HG03175 (cell line): ENCODE measurements around the gene SFXN4.
"Not testable (repeated sequence)": the region's sequence is repeated elsewhere in the genome, so short reads cannot be mapped to it uniquely, and the experiment has no call there.

Source experiments
- ATAC-seq: cut with Tn5 transposase; IDR thresholded peaks from one replicate; pipeline ENCODE4 v1.9.1; 2021; ENCODE audit warnings: mild to moderate bottlenecking, moderate library complexity; ENCODE audit not compliant: unreplicated experiment

SFXN4 gene

DNA sequence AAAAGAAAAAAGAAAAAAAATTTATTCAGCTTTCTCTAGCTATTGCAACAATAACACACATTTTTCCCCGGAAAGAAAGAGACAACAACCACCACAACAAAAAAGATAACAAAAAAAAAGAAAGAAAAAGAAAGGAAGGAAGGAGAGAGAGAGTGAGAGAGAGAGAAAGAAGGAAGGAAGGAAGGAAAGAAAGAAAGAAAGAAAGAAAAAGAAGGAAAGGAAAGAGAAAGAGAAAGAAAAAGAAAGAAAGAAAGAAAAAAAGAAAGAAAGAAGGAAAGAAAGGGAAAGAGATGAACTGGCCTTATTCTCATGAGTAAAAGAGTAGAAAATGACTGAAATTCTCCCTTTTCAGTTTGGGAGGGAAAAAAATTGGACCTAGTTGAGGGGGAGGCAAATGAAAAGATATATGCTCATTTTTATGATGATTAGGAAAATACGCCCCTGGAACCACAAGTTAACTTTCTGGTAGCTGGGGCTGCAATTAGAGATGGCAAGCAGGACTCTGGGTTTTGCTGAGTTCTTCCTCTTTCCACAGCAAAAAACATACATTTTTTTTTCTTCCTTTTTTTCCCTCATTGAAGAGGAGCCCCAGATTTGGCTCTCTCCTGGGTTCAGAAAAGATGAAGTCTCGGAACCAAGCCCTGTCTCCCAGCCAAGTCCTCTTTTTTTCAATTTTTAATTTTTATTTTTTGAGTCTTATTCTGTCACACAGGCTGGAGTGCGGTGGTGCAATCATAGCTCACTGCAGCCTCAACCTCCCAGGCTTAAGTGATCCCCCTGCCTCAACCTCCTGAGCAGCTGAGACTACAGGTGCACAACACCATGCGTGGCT lies 25.7 kb upstream of the SFXN4 start:
- ATAC-seq = no peak

DNA sequence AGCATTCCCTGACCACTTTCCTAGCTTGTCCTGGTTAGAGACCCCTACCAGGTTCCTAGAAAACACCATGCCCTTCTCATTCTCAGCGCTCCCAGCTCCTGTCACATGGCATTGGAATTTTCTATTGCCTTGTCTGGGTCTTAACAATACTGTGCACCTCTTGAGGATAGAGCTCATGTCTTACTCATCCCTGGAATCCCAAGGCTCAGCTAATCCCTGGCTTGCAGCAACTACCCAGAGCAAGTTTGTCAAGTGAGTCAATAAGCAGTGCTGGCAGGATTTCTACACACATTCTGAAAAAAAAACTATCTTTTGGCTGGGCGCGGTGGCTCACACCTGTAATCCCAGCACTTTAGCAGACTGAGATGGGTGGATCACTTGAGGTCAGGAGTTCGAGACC lies 24.8 kb upstream of the SFXN4 start:
- ATAC-seq = no peak

DNA sequence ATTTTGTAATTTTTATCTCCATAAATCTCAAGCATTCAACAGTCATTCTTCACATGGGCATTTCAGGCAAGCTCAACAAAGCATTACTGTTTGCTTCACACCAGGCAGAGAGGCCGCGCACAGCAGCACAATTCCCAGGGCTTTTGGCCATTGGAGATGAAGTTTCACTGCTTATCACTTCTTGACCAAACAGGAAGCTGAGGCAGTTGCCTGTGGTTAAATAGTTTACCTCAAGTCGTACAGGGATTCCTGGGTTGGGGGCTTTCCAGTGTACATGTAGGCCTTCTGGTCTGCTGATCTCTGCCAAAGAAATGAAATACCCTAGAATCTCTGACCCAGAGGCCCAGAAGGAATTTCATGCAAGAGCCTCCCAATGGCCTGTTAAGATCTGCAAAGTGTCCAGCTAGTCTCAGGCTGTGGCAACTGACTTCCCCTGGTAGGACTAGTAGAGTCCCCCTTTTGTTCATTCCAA lies 24.3 kb upstream of the SFXN4 start:
- no peak for ATAC-seq

DNA sequence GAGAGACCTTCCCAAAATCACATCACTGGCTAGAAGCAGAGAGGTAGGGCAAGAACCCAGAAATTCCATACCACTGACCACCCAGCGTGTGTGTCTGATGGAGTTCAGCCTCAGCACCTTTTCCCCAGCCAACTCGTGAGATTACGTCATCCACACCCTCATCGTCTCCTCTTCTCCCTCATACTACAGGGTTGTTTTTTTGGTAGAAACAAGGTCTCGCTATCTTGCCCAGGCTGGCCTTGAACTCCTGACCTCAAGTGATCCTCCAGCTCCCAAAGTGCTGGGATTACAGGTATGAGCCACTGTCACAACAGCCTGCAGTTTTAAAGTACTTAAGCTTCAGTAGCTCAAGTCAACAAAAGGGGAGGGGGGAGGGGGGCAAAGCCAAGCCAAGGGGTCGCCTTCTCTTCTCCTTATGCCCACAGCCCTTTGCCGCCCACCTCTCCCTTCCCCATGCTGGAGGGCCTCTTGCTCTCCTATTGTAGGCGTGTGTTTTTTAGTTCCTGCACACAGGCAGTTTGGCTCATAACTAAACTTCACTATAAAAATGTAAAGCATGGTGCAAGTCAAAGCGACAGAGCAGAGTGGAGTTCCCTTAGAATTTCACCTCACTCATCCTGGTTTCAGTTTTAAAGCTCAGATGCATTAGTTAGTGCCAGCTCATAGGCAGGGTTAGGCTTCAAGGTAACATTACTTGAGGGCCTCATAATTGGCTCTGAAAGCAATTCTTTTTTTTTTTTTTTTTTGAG lies 18.3 kb upstream of the SFXN4 start:
- ATAC-seq = no peak

DNA sequence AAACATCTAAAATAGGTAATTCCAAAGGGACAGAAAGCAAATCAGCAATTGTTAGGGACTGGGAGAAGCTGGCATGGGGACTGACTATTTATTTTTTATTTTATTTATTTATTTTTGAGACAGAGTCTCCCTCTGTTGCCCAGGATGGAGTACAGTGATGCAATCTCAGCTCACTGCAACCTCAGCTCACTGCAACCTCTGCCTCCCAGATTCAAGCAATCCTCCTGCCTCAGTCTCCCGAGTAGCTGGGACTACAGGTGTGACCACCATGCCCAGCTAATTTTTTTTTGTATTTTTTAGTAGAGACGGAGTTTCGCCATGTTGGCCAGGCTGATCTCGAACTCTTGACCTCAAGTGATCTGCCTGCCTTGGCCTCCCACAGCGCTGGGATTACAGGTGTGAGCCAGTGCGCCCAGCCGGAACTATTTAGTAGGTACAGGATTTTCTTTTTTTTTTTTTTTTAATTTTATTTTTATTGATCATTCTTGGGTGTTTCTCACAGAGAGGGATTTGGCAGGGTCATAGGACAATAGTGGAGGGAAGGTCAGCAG lies 15.4 kb upstream of the SFXN4 start:
- ATAC-seq = not testable (repeated sequence)

DNA sequence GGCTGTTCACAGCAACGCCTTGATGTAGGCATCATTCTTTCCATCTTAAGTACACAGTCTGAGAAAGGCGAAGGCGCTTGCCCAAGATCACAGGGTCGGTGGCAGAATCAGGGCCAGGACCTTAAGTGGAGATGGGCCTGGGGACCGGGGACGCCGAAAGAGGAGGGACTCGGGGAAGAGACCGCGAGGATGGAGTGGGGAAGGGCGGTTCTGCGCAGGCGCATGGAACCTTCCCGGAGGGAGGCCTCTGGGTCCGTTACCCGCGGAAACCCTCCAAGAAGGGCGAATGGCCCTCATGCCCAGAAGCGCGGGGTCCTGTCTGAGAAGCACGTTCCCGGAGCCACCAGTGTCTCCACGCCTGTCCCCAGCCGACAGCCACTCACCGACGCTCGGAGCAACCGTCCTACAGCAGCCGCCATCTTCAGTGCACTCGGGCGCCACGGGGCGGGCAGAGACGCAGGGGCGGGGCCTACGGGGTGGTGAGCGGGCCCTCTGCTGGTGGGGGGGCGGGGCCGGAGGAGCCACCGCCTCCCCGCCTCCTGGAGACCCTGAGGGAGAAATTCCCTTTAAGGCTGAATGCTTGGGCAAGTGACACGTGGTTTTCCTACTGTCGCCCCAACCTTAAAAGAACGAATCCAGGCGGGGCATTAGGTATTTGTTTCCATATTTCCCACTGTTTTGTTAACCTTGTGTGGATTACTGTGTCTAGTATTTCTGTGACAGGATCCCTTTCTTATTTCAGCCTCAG lies 13.0 kb upstream of the SFXN4 start, which contains the start of gene PRDX3:
Gene PRDX3 (minus strand): TSS at position 441 of the 748 bp plus-strand sequence. CDS start 22 bp downstream, at position 419.
- ATAC-seq = peak; percentile 89

DNA sequence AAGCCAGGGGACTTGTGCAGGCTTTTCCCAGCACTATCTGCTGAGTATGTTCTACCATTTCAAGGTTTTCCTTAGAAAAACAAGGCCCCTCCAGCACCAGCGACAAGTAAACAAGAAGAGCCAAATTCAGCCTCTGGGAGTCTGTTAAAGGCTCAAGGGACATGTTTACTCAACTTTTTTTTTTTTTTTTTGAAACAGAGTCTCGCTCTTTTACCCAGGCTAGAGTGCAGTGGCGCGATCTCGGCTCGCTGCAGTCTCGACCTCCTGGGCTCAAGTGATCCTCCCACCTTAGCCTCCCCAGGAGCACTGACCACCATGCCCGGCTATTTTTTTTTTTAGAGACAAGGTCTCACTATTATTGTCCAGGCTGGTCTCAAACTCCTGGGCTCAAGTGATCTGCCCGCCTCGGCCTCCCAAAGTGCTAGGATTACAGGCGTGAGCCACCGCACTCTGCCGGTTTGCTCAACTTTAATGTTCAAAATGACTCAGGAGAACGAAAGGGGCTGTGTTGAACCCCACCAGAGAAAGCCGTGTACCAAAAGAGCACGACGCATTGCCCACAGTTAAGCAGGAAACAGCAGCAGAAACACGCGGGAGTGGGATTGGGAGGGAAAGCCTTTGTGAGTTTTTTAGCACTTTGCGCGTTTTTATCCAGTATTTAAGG lies 12.3 kb upstream of the SFXN4 start:
- peak; percentile 25 for ATAC-seq

DNA sequence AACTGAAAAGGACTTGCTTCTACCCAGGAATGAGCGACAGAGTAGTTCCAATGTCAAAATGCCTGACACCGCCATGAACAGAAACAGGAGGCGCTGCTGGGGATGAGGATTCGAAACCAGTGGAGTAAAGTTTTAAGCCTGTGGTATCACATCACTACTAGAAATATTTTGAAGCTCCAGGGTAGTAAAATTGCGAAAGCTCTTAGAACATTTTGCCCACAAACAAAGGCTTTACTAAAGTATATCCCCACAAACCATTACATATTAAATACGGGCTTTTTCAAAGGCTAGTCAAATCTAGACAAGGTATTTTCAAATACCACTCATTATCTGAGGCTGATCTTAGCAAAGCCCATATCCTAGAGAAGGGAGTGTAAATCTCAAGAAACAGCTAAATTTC lies 10.7 kb upstream of the SFXN4 start:
- no peak for ATAC-seq

DNA sequence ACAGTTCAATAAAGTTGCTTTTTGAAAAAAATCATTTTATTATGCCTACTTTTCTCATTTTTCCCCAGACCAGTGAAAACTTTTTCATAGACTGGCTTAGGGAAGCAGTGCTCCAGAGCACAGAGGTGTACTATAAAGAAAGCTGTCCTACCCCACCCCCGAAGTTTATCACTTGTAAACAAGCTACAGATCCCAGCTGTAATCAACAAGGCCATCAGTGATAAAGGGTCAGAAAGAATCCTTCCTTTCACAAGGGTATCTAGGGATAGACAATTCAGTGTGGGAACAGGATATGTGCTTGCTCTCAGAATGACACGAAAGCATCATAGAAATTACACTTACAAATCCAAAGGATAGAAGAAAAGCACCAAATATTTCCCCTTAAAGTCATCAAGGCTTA lies 8.6 kb upstream of the SFXN4 start:
- no peak for ATAC-seq

DNA sequence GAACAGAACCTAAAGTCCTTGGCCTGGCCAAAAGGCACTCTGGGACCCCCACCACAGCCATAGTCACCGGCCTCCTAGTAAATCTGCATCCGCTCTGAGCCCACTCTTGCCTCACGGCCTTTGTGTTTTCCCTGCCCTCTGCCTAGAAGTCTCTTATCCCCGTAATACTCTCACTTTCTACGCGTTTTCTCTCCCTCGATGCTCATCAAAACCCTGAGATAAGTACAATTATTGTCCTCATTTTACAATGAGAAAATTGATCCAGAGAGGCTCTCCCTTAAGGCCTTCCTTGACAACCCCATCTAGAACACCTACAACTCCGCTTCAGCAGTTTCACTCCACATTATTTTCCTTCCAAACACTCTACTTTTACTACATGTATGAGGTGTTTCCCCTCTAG lies 1.5 kb upstream of the SFXN4 start:
- no peak for ATAC-seq

DNA sequence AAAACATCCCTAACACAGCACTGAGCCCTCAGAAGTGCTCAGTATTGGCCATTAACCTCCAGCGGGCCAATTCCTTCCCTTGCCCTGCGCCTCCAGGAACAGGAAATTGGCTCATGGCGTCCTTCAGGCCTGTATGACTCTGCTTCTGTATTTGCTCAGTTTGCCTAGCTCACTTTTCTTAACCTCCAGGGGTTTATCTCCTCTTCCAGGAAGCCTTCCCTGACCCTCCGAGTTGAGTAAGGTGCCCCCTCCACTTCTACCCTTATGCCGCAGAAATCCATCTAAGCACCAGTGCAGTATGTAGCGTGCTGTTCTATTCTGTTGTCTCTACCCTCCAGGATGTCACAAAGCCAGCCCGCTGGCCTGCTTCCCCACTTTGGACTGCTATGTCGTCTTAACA lies 1.1 kb upstream of the SFXN4 start:
- ATAC-seq = no peak

DNA sequence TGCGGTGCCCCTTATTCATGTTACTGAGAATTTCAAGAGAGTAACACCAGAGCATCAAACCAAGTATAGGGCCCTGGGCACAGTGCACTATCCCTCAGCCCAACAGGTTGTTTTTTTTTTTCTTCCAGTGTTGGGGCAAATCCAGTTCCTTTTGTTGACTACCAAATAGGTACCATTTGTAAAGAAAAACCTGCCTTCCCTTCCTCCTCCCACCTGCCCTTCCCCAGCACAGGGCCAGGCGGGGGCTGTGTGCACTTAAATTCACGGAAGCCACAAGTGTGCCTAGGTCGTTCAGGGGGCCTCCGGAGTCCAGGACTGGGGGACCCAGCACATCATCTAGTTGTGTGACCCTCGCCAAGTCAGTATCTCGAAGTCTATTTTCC lies 595 bp upstream of the SFXN4 start:
- peak; percentile 4 for ATAC-seq

DNA sequence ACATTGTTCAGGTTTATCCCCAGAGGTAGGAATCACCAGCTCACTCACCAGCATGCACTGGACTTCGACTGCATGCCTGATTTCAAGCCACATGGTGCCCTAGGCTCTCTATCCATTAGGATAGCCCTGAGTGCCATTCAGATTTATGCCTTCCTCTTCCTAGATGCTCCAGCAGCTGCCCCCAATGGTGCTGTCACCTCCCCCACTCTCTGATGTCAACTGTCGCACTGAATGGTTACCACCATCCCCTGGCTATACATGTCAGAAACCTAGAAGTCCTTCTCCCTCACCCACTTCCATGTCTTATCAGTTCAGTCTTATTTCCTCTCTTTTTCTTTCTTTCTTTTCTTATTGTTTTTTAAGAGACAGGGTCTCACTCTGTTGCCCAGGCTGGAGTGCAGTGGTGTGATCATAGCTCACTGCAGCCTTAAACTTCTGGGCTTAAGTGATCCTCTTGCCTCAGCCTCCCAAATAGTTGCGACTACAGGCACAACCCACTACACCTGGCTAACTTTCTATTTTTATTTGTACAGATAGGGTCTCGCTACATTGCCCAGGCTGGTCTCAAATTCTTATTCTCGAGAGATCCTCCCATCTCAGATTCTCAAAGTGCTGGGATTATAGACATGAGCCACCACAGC lies 2.9 kb downstream of the SFXN4 start:
- ATAC-seq = no peak

DNA sequence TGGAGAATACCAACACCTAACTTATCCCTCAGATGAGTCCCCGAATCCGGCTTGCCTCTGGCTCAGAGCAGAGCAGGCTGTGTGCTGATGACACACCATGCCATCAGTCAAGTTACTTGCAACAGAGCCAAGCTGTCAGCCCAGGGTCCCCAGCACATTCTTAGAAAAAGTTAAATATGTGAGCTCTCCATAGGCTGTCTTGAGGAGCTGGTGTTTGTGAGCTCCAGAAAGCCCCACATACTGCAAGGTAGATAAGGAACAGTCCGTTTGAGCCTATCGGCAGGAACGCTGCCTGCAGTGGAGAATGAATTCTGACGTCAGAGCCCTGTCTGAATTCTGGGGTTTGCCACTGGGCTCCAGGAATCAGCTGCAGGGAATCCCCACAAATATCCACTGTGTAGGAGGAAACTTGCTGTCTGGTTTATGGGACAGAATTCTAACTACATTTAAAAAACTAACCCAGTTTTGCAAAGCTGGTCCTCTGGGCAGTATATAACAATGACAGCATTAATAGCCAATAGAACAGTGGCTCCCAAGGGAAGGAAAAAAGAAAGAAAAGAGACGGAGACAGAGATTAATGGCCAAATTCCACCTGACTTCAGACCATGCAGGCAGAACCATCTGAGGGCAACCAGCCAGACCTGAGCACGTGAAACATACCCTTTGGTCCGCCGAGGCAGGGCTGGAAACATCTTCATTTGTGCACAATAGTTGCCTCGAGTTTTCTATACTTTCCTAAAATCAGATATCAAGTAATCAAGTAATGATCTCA lies 3.6 kb downstream of the SFXN4 start:
- no peak for ATAC-seq

DNA sequence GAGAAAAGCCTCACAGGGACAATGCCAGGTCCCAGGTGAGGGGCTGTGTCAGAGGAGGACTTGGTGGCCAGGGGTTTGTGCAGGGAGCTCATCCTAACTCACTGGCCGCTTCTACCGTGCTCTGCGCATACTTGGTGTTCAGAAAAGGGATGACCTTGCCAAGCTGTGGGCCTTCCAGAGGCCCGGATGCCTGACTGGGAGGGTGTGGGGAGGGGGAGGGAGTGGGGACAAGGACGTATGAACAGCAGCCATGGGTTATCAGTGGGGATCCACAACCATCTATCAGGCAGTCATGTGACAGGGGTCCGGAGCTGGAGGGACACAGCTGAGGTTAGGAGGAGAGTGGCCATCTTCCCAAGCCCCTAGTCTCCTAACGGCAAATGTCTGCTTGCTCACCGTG lies 6.2 kb downstream of the SFXN4 start:
- no peak for ATAC-seq

DNA sequence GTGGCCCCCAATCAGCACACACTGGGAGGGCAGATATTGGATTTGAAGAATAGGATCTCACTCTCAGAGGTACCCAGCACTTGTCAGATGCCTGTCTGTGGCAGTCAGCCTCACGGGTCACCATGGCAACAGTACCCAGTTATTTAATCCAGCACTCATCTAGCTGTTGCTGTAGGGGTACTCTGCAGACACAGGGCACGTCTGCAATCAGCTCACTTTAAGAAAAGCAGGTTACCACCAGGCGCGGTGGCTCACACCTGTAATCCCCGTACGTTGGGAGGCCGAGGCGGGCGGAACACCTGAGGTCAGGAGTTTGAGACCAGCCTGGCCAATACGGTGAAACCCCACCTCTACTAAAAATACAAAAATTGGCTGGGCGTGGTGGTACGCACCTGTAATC lies 11.9 kb downstream of the SFXN4 start:
- no peak for ATAC-seq

DNA sequence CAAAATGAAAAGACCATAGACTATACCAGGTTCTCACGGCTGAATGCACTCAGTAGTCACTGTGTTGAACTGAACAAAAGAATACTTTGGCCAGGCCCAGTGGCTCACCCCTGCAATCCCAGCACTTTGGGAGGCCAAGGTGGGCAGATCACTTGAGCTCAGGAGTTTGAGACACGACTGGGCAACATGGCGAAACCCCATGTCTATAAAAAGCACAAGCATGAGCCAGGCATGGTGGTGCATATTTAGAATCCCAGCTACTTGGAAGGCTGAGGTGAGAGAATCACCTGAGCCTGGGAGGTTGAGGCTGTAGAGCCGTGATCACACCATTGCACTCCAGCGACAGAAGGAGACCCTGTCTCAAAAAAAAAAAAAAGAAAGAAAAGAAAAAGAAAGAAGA lies 12.5 kb downstream of the SFXN4 start:
- no peak for ATAC-seq

DNA sequence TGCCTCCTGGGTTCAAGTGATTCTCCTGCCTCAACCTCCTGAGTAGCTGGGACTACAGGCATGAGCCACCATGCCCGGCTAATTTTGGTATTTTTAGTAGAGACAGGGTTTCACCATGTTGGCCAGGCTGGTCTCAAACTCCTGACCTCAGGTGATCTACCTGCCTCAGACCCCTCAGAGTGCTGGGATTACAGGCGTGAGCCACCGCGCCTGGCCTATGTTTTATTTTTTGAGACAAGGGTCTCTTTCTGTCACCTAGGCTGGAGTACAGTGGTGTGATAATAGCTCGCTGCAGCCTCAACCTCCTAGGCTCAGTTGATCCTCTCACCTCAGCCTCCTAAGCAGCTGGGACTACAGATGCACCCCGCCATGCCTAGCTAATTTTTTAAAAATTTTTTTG lies 13.9 kb downstream of the SFXN4 start:
- not testable (repeated sequence) for ATAC-seq

DNA sequence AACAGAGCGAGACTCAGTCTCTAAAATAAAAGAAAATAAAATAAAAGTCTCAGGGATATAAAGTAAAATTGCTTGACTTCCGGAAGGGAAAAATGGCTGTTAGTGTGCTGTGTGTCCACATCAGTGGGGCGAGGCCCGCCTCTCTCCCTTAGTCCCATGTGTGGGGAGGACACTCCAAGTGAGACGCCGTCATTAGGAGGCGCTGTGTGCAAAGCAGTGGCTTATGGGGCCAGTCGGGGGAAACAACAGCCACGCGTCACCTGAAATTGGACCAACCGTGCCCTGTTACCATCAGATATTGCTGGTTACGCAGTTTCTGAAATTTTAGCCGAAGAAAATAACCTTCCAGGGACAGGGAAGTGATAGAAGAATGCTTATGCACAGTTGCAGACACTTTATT lies 15.8 kb downstream of the SFXN4 start:
- no peak for ATAC-seq
